ENCODE results near the gene WIPF2.
"Not testable (repeated sequence)": the region's sequence is repeated elsewhere in the genome, so short reads cannot be mapped to it uniquely, and the experiment has no call there.

DNA sequence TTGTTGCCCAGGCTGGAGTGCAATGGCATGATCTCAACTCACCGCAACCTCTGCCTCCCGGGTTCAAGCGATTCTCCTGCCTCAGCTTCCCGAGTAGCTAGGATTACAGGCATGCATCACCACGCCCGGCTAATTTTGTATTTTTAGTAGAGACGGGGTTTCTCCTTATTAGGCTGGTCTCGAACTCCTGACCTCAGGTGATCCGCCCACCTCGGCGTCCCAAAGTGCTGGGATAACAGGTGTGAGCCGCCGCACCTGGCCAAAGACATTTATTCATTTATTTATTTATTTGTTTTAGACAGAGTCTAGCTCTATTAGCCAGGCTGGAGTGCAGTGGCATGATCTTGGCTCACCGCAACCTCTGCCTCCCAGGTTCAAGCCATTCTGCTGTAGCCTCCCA lies 10.0 kb downstream of the WIPF2 start:
- TF ChIP-seq, protein P1, sequence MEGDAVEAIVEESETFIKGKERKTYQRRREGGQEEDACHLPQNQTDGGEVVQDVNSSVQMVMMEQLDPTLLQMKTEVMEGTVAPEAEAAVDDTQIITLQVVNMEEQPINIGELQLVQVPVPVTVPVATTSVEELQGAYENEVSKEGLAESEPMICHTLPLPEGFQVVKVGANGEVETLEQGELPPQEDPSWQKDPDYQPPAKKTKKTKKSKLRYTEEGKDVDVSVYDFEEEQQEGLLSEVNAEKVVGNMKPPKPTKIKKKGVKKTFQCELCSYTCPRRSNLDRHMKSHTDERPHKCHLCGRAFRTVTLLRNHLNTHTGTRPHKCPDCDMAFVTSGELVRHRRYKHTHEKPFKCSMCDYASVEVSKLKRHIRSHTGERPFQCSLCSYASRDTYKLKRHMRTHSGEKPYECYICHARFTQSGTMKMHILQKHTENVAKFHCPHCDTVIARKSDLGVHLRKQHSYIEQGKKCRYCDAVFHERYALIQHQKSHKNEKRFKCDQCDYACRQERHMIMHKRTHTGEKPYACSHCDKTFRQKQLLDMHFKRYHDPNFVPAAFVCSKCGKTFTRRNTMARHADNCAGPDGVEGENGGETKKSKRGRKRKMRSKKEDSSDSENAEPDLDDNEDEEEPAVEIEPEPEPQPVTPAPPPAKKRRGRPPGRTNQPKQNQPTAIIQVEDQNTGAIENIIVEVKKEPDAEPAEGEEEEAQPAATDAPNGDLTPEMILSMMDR (IDR thresholded peaks at IDR 0.05; ENCODE audit: extremely low read depth in 1 of 2, insufficient read depth in 1 of 2, low read depth in 1 of 2, low read length in 2 of 2) = not testable (repeated sequence)
- not testable (repeated sequence) for TF ChIP-seq POLR2A (IDR thresholded peaks at IDR 0.05; ENCODE audit: low read depth, low read length); GATA2 (IDR thresholded peaks at IDR 0.05; ENCODE audit: insufficient read depth, insufficient read length, low read depth, low read length); POLR2AphosphoS5 (IDR thresholded peaks at IDR 0.05; ENCODE audit: insufficient read depth, low read depth, low read length); EZH2 (IDR thresholded peaks at IDR 0.05; ENCODE audit: borderline replicate concordance, low read depth, low read length, severe bottlenecking)

Data from endothelial cell of umbilical vein (primary cell).